GM23248 (cell line): ENCODE measurements around the gene HYDIN. TPM values are rescaled to one million over a fixed set of nuclear protein-coding genes. Genes with fewer than 3 reads are reported as not detected.
"Not testable (repeated sequence)": the region's sequence is repeated elsewhere in the genome, so short reads cannot be mapped to it uniquely, and the experiment has no call there.

Experiments used
- DNase-seq: peaks from one replicate; pipeline ENCODE4 v3.0.0-alpha.2; 2015
- H2AFZ ChIP-seq: fragments of 200-600 bp; sonication (generic); 2 replicates; pipeline ENCODE4 v1.6.1; 2016; ENCODE audit warnings: antibody characterized with exemption
- H3F3A ChIP-seq: fragments of 200-600 bp; sonication (generic); 2 replicates; pipeline ENCODE4 v1.6.1; 2016; ENCODE audit warnings: mild to moderate bottlenecking, antibody characterized with exemption, mixed run types; ENCODE audit not compliant: insufficient read depth
- H3K27ac ChIP-seq: fragments of 200-600 bp; sonication (generic); 2 replicates; pipeline ENCODE4 v1.5.1; 2016; ENCODE audit warnings: mild to moderate bottlenecking
- H3K27me3 ChIP-seq: fragments of 200-600 bp; sonication (generic); replicated peaks from 2 replicates; pipeline ENCODE4 v1.6.1; 2016; ENCODE audit warnings: mild to moderate bottlenecking; ENCODE audit not compliant: insufficient read depth
- H3K36me3 ChIP-seq: fragments of 200-600 bp; sonication (generic); 2 replicates; pipeline ENCODE4 v1.6.1; 2016; ENCODE audit warnings: low read depth, mild to moderate bottlenecking
- H3K4me1 ChIP-seq: fragments of 200-600 bp; sonication (generic); 2 replicates; pipeline ENCODE4 v1.6.1; 2016; ENCODE audit warnings: mild to moderate bottlenecking; ENCODE audit not compliant: insufficient read depth
- H3K4me2 ChIP-seq: fragments of 200-600 bp; sonication (generic); one replicate; pipeline ENCODE4 v1.6.1; 2016; ENCODE audit warnings: mild to moderate bottlenecking; ENCODE audit not compliant: unreplicated experiment
- H3K4me3 ChIP-seq: fragments of 200-600 bp; sonication (generic); 2 replicates; pipeline ENCODE4 v1.5.1; 2016; ENCODE audit warnings: mild to moderate bottlenecking
- H3K79me2 ChIP-seq: fragments of 200-600 bp; sonication (generic); 2 replicates; pipeline ENCODE4 v1.6.1; 2016; ENCODE audit warnings: mild to moderate bottlenecking; ENCODE audit not compliant: insufficient read depth
- H3K9ac ChIP-seq: fragments of 200-600 bp; sonication (generic); 2 replicates; pipeline ENCODE4 v1.6.1; 2016; ENCODE audit warnings: mild to moderate bottlenecking
- H3K9me2 ChIP-seq: fragments of 200-600 bp; sonication (generic); 2 replicates; pipeline ENCODE4 v1.6.1; 2016; ENCODE audit warnings: mixed run types, mild to moderate bottlenecking, moderate library complexity; ENCODE audit not compliant: insufficient read depth
- H3K9me3 ChIP-seq: fragments of 200-600 bp; sonication (generic); one replicate; pipeline ENCODE4 v1.6.1; 2017; ENCODE audit warnings: low read depth
- H4K20me1 ChIP-seq: fragments of 200-600 bp; sonication (generic); 2 replicates; pipeline ENCODE4 v1.6.0; 2016; ENCODE audit not compliant: insufficient read depth
- WGBS, 2 experiments: methylation state at CpG; one replicate each; pipeline ENCODE4 v1.1.6; 2015 to 2017; ENCODE audit warnings: low lambda C conversion rate in 2 of 2, low coverage in 1 of 2; ENCODE audit errors: missing lambda C conversion rate in 2 of 2; 5-methylcytosine and 5-hydroxymethylcytosine counted together
- in situ Hi-C: fragments of 300-500 bp; cut with MboI; formaldehyde crosslinking; loops from 2 replicates; pipeline ENCODE4 v1.15.0; 2020
- polyA plus RNA-seq: library from polyadenylated mRNA; unstranded; fragments of >200 nt; fragmentation: Nextera tagmentation; extraction: Ambion mirVana; gene quantifications from 2 replicates; pipeline ENCODE4 v1.2.1, GENCODE V29; 2016
- total RNA-seq: library from RNA; depleted of rRNA; stranded (reverse); fragments of >200 nt; shearing (Covaris generic); gene quantifications from 2 replicates; pipeline ENCODE4 v1.2.3, GENCODE V29; 2014

The HYDIN gene
- total and polyA plus RNA-seq, 2 experiments from 2014 or later = 0.50 to 0.54 TPM

GRCh38 chr16:71050307-71050706 lies 180.2 kb downstream of the HYDIN start:
- H3F3A ChIP-seq, H3K4me1 ChIP-seq, H3K4me2 ChIP-seq, H2AFZ ChIP-seq, H3K9me3 ChIP-seq, H3K4me3 ChIP-seq, H3K9ac ChIP-seq, in situ Hi-C loops, H3K9me2 ChIP-seq, H3K27me3 ChIP-seq, H3K27ac ChIP-seq, H3K36me3 ChIP-seq, H3K79me2 ChIP-seq, H4K20me1 ChIP-seq: not testable (repeated sequence)
- peak; percentile 58 for DNase-seq
- 3 to 6% methylated on average over 2 of the region's 2 CpGs for WGBS, 2 experiments

GRCh38 chr16:71039368-71040111 lies 191.0 kb downstream of the HYDIN start:
- 54% methylated on average over 8 to 9 of the region's 11 CpGs for WGBS, 2 experiments
- in situ Hi-C loops = not testable (repeated sequence)

GRCh38 chr16:71038421-71038820 lies 192.1 kb downstream of the HYDIN start:
- H3K36me3 ChIP-seq, DNase-seq, H3K9ac ChIP-seq, H3K79me2 ChIP-seq, in situ Hi-C loops, H2AFZ ChIP-seq, H4K20me1 ChIP-seq, H3K4me2 ChIP-seq, H3K27me3 ChIP-seq, H3K9me3 ChIP-seq, H3K4me3 ChIP-seq, H3K4me1 ChIP-seq, H3K9me2 ChIP-seq, H3K27ac ChIP-seq, H3F3A ChIP-seq: not testable (repeated sequence)
- WGBS, 2 experiments = 71 to 84% methylated on average over 4 of the region's 4 CpGs

More at GRCh38 chr16:71039368-71040111, 191.0 kb downstream of the HYDIN start:
- H2AFZ ChIP-seq, H3K27ac ChIP-seq, H4K20me1 ChIP-seq, H3K4me2 ChIP-seq, DNase-seq, H3K4me1 ChIP-seq, H3K4me3 ChIP-seq, H3K9ac ChIP-seq, H3K79me2 ChIP-seq, H3K36me3 ChIP-seq, H3K27me3 ChIP-seq, H3F3A ChIP-seq, H3K9me3 ChIP-seq, H3K9me2 ChIP-seq: not testable (repeated sequence)

- H3K9me2 ChIP-seq, H3K4me2 ChIP-seq, H3K27me3 ChIP-seq, H4K20me1 ChIP-seq, H3K36me3 ChIP-seq, H3K4me1 ChIP-seq, H3K4me3 ChIP-seq, H3F3A ChIP-seq, DNase-seq, H3K9me3 ChIP-seq, H3K27ac ChIP-seq, H3K9ac ChIP-seq, H2AFZ ChIP-seq, H3K79me2 ChIP-seq, in situ Hi-C loops: not testable (repeated sequence)
- 61 to 67% methylated on average over 6 of the region's 6 CpGs for WGBS, 2 experiments
Observed at GRCh38 chr16:71037987-71038386, 192.5 kb downstream of the HYDIN start.

- H3K9me2 ChIP-seq, H3K27ac ChIP-seq, H3K9me3 ChIP-seq, H3K4me3 ChIP-seq, in situ Hi-C loops, H3K9ac ChIP-seq, H3K27me3 ChIP-seq, H3K36me3 ChIP-seq, H4K20me1 ChIP-seq, H3K79me2 ChIP-seq, H3K4me2 ChIP-seq, H3K4me1 ChIP-seq, H3F3A ChIP-seq: not testable (repeated sequence)
- DNase-seq = peak; percentile 27
- 12 to 18% methylated on average over 7 to 8 of the region's 8 CpGs for WGBS, 2 experiments
- 0 out of 2 replicates have a peak overlapping the region, but pooled peaks have one; percentile 24 for H2AFZ ChIP-seq
Observed at GRCh38 chr16:71028032-71028727, 202.3 kb downstream of the HYDIN start.

GRCh38 chr16:71027511-71027910 lies 203.0 kb downstream of the HYDIN start:
- H2AFZ ChIP-seq, H3K9ac ChIP-seq, H3K36me3 ChIP-seq, H3K27ac ChIP-seq, H3F3A ChIP-seq, H3K27me3 ChIP-seq, H3K9me2 ChIP-seq, H3K4me3 ChIP-seq, H3K9me3 ChIP-seq, DNase-seq, in situ Hi-C loops, H3K4me1 ChIP-seq, H3K4me2 ChIP-seq, H3K79me2 ChIP-seq, H4K20me1 ChIP-seq: not testable (repeated sequence)
- 0 to 50% methylated on average over 1 to 3 of the region's 8 CpGs for WGBS, 2 experiments

GRCh38 chr16:71023851-71024439 lies 206.6 kb downstream of the HYDIN start:
- in situ Hi-C loops, H3K4me3 ChIP-seq, H2AFZ ChIP-seq, H3F3A ChIP-seq, H3K79me2 ChIP-seq, H3K36me3 ChIP-seq, H3K27ac ChIP-seq, H3K27me3 ChIP-seq, H3K9me2 ChIP-seq, H3K4me1 ChIP-seq, H3K4me2 ChIP-seq, H3K9me3 ChIP-seq, H3K9ac ChIP-seq, DNase-seq, H4K20me1 ChIP-seq: not testable (repeated sequence)
- 3 to 8% methylated on average over 3 of the region's 3 CpGs for WGBS, 2 experiments
